GM21786 (cell line): ENCODE results near the gene PIGT.

ENCODE experiments used
- ATAC-seq: cut with Tn5 transposase; IDR thresholded peaks from one replicate; pipeline ENCODE4 v1.9.1; 2021; ENCODE audit not compliant: unreplicated experiment

The PIGT gene

DNA sequence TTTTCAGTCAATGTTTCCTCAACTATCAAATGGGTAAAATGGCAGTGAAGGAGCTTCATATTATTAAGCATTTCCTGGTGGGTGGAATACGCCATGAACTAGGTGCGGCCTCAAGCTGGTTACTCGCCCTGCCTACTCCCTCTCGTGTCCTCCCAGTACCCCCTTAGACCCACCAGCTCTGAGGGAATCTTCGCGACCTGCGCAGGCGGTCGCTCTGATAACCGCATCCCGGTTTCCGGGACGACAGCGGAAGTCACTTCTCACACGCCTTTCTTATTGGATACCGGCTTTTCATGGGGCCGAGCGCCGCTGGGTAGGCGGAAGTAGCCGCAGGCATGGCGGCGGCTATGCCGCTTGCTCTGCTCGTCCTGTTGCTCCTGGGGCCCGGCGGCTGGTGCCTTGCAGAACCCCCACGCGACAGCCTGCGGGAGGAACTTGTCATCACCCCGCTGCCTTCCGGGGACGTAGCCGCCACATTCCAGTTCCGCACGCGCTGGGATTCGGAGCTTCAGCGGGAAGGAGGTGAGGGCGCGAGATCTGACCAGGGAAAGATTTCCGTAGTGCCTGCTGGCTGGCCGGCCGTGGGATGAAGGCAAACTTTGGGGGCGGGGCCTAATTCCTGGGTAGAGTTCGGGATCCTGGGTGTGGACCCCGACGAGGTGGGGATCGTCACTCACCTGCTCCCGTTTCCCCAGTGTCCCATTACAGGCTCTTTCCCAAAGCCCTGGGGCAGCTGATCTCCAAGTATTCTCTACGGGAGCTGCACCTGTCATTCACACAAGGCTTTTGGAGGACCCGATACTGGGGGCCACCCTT is at the start of gene PIGT:
Gene PIGT (plus strand): TSS at position 320 of the 816 bp plus-strand sequence. CDS start 16 bp downstream, at position 336.
- peak; percentile 72 for ATAC-seq

DNA sequence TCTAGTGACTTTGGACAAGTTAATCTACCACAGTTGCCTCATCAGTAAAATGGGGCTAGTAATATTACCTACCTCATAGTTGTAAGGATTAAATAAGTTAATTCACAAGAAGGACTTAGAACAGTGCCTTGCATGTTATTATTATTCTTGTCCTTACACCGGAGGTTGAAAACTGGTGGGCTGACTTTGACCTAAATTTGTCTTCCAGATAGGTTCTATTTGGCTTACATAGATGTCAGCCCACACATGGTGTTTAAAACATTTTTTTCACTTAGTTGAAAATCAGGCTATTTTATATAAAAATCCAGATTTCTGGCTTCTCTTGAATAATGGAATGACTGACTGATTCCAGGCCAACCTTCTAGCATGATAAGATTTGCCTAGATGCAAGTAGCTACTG is 49.7 kb upstream of the PIGT start:
- no peak for ATAC-seq

DNA sequence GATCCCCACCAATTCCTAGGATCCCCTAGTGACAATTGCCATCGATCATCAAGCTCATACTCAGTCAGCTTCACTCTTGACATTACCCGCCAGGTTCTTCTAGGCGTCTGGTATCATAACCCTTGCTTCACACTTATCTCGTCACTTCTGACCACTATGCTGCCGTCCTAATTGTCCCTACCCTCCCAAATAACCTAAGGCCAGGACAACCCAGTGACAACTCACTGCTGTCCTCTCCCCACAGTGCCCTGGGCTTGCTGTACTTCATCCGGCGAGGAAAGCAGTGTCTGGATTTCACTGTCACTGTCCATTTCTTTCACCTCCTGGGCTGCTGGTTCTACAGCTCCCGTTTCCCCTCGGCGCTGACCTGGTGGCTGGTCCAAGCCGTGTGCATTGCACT is 49.3 kb upstream of the PIGT start:
- no peak for ATAC-seq

DNA sequence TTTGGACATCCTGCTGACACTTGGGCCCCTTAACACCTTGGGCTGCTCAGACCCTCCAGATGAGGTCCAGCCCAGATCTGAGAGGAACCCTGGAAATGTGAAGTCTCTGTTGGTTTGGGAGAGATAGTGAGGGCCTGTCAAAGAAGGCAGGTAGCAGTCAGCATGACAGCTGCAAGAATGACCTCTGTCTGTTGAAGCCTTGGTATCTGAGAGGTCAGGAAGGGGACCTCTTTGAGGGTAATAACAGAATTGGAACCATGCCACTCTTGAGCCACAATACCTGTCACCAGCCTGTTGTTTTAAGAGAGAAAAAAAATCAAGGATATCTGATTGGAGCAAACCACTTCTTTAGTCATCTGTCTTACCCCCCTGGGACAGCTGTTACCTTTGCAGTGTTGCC is 48.8 kb upstream of the PIGT start:
- no peak for ATAC-seq

DNA sequence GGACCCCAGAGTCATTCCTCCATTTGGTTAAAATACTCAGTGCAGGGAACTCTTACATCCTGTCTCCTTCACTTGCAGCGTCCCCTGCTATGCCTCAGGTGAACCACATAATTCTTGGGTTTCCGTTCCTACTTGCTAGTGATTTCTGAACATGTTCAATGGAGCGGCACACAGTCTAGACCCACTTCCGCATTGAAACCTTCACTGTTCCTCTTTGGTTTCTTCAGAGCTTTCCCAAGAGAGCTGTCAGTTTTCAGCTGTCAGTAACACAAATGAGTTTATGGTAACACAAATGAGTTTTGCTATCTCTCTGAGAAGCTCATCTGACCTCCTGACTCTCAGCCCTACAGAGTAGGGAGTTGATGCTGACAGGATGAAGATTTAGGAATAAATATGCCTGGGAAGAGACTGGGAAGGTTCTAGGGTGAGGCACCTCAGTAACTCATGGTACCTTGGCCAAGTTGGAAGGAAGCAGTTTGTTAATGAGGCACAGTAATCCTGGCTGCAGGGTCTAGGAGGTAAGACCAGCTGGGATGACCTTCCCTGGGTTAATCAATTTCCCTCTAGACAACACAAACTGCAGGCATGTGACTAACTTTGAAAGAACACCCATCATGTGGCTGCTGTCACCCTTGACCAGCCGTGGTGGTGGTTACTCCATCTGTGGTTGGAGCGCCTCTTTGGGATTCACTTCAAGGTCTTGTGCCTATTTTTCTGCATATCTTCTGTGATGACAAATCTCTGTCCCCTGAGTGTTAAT is 47.5 kb upstream of the PIGT start:
- peak; percentile 88 for ATAC-seq

DNA sequence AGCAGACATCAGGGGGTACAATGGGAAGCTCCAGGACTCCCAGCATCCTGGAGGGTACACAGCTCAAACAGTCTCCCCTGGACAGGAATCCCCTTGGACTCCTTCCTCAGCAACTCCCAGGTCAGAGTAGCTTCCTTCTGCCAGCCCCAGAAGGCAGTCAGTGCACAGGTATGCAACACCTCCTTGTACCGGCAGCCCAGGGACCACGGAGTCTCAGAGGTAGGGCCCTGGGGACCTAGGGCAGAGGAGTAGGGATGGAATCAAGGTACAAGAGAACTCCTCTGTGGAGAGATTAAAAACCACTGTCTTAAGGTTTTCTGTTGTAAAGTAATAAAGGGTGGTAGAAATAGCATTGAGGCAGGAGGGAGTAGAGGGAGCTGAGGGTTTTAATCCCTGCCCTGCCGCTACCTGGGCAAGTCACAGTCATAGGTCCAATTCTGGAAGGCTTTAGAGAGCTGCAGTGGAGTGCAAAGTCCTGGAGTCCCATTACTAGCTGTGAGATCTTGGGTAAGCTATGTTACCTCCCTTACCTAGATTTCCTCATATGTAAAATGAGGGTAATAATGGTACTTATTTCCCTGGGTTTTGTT is 45.3 kb upstream of the PIGT start:
- ATAC-seq: no peak

DNA sequence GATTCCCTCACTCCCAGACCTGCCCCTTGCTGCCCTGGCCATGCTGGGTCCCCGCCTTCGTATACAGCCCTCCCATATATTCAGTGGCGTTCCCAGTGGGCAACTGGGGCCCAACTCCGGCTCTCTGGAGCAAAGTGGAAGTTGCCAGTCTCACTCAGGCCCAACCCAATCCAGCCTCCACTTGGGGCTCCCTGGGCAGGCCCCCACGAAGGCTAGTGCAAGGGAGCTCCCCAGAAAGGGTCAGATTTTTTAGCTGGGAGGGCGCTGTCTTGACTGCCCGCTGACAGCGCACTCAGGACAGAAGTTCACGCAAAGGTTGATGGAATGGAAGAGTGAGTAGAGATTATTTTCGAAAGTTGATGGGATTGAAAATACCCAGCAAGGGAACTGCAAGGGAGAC is 43.7 kb upstream of the PIGT start:
- no peak for ATAC-seq

DNA sequence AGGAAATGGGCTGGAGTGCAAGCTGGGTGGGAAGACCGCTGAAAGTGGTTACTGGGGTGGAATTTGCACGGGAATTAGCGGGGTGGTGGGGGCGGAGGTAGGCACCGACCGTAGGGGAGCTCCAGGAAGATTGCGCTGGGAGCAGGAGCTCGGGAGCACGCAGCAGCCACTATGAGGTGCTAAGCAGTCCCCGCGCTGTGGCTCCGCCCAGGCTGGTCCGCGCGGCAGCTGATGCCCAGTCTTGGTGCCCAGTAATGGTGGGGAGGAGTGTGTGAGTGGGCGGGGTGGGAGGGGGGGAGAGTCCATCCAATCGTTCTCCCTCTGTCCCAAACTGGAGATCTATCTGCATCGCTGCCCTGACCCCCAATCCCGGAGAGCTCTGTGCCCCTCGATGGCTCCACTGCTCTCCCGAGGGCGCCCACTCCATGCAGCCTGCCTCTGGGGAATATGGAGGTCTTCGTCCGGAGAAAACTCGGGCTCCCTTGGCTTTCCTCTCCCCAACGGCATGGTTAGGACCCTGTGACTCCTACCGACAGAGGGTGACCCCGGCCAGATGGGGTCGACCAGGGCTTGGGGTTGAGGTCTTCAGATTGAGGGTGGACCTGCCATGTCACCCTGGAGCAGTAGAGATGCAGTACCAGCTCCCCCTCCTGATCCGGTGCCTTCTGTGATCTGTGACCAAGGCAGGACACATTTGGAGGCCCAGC is 43.1 kb upstream of the PIGT start:
- no peak for ATAC-seq

DNA sequence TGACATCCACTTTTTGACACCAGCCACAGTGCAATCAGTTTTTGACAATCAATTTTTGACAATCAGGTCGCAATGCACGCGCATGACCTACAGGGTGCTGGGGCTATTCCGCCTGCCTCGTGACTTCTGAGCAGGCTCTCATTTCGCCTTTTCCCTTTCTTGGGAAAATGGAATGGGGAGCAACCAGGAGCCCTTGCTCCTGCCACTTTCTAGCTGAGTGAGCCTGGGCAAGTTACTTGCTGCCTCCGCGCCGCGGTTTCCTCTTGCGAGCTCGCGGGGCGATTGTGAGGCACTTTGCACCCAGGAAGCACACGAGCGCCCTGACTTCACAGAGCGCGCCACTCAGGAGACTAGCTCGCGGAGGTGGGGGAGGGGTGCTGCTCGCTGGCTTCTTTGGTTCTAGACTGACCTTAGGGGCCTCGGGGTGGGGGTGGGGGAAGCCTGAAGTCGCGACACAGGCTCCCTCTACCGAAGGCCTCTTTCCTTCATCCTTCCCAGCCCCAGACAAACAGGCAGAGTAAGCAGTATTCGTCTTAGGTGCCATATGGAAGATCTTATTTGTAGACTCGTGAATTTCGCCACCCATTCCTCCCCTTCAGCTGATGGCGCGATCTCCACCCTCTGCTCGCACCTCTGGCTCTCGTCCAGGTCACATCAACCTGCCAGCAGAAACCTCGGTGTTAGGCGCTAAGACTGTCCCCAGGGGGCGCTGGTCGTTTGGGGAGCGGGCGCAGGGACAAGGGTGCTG is 42.4 kb upstream of the PIGT start:
- no peak for ATAC-seq

DNA sequence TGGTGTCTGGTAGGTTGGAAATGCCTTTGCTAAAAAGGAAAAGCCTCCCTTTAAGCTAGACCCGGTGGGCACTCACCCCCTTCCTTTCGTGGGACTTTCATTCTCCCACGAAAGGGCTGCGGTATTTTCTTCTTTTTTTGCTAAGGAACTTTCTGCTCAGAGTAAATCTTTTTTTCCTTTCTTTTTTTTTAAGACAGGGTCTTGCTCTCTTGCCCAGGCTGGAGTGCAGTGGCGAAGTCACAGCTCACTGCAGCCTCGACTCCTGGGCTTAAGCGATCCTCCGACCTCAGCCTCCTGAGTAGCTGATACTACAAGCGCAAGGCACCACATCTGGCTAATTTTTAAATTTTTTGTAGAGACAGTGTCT is 41.9 kb upstream of the PIGT start:
- no peak for ATAC-seq

DNA sequence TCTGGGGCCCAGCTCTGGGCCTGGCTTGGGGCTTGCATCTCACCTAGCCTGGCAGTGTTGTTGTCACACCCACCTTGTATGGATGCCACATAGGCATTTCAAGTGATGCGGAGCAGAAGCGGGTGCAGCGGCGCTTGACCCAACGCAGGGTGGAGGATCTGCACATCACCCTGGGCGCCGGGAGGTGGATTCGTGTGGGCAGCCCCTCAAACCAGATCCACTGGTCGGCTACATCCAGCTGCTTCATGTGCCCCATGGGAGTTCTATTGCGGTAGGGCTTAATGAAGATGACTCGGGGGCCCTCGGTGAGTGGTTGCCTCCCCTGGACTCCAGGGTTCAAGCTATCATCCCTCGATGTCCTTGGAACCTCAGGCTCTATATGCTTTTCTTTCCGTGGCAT is 41.0 kb upstream of the PIGT start:
- ATAC-seq: no peak

DNA sequence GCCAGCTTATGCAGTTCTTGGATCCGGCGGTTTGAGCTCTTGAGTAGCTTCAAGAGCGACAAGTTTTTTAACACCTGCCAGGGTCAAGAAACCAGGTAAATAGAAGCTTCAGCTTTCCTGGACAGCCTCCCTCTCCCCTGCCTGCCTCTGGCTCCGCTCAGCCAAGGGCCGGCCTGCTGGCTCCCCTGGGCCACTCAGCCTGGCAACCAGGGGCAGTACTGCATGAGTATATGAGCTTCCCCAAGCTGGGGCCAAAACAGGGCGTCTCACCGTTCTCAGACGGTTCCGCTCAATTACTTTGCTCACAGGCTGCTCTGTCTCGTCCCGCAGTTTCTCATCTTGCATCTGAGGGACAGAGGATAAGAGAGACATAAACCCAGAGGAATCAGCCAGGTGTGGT is 38.7 kb upstream of the PIGT start:
- no peak for ATAC-seq

DNA sequence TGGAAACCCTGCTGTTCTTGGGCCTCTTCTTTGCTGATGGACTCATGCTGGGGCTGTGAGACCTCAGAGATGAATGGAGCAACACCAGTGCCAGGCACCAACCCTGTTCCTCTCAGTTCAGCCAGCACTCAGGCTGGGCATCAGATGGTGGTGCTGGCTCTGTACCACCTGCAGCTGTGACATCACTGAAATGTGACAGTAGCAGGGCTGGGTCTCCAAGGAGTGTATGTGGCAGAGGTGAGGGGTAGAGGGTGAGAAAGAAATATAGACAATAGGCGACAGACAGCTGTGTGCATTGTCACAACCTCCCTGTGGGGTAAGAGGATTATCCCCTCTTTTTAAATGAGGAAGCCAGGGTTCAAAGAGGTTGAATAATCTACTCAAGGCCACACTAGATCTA is 37.8 kb upstream of the PIGT start, which contains the start of gene TP53TG5:
Gene TP53TG5 (minus strand): TSS at position 135 of the 400 bp plus-strand sequence. CDS start 89 bp downstream, at position 46.
- ATAC-seq: no peak

DNA sequence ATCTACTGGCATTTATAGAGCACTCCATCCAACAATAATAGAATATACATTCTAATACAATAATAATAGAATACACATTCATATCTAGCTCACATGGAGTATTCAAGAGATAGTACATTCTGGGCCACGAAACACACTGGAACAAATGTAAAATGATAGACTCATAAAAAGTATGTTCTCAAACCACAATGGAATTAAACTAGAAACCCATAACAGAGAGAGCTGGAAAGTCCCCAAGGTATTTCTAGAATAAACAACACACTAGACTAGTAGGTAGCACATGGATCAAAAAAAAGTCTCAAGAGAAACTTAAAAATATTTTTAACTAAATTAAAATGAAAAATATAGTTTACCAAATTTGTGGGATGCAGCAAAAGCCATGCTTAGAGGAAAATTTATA is 28.7 kb upstream of the PIGT start:
- no peak for ATAC-seq

DNA sequence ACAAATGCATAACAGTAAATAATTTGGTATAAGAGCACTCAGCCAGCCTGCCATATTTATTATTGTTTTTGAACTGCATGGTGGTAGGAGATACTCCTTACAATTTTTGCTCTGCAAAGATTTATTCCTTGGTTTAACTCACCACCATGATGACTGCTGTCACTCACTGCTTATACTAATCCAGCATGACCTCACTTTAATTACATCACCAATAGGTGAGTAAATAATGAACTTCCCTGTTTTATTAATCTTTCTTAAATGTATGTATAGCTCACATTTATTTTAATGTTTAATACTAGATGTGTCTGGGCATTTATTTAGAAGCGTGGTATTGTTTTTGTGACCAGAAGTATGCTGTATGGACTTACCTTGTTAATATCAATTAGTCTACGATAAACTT is 25.0 kb upstream of the PIGT start:
- ATAC-seq: no peak

DNA sequence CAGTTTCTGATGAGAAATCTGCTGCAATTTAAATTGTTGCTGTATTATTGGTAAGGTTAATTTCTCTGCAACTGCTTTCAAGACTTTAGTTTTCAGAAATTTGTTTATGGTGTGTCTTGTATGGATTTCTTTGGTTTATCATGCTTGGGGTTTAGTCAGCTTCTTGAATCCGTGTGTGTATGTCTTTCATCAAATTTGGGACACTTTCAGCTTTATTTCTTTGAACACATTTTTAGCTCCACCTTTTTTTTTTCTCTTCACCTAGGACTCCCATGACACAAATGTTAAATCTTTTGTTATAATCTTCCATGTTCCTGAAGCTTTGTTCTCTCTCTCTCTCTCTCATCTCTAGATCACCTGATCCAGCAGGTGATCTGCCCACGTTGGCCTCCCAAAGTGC is 24.4 kb upstream of the PIGT start:
- no peak for ATAC-seq

DNA sequence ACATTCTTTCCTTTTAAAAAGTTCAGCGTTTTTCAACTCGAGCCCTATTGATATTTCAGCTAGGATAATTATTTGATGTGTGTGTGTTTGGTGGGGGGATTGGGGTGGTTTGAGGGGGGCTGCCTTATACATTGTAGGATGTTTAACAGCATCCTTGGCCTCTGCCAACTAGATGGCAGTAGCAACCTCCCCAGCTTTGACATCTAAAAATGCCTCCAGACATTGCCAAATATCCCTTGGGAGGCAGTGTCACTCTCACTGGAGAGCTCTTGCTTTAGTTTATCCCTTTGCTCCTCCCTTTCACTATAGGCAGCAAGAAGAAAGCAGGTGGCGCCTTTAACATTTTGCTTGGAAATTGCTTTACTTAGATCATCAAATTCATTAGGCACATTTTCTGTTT is 23.2 kb upstream of the PIGT start:
- ATAC-seq: no peak

DNA sequence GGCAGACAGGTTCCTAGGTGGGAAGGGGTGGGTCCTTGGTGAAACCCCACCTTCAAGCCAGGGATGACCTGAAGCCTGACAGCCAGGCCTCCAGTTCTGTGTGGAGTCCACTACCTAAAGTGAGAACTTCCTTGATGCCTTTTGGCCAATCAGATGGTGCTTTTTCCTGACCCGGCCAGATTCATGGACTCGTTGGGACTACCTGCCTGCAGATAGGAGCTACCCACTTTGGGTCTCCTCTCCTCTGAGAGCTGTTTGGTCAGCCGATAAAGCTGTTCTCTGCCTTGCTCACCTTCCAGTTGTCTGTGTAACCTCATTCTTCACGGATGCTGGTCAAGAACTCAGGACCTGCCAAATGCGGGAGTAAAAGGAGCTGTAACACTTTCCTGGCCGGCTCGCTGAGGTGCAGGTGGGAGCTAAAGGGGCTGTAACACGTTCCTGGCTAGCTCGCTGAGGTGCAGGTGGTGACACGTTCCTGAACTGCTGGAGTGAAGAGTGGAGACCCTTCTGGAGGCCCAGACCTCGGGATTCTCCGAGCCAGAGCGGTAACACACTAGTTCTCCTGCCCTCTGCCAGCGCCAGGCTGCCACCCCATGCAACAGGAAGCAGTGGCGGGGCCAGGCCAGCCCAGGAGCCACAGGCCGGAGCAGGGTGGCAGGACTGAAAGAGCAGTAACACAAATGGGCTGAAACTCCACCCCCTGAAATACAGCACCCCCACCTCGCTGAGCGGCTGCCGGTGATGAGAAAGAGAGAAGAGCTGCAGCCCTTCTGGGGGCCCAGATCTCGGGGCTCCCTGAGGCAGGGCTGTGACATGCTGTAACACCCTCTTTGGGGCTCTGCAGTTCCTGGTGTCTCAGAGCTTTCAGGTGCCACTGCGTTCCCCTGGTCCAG is 21.5 kb upstream of the PIGT start:
- no peak for ATAC-seq

DNA sequence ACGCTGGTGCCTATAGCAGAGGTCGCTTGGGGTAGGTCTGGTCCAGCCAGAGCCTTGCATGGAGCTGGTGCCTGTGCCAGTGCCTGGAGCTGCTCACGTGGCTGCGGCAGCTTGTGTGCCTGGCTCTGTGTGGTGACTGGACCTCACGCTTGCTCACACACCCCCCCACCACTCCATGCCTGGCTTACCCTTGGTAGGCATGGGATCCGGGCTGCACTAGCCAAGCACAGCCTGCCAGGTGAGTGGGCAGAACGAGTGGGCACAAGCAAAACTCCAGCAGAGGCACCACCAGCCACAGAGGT is 20.9 kb upstream of the PIGT start:
- ATAC-seq: no peak

DNA sequence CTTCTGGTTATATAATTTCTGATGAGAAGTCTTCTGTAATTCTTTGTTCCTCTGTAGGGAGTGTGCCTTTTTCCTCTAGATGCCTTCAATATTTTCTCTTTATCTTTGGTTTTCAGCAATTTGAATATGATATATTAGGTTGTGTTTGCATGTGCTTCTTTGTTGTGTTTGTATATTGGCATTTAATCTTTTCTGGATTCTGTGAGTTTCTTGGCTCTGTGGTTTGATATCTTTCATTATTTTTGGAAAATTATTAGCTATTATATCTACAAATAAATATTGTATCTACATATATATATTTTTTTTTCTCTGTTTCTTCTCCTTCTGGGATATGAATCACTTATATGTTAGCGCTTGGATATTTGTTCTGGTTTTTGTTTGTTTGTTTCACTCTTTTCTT is 16.9 kb upstream of the PIGT start:
- ATAC-seq: no peak
